ENCODE results near the gene SORCS3. TPM values are rescaled to one million over a fixed set of nuclear protein-coding genes. Genes with fewer than 3 reads are reported as not detected.

Gene SORCS3
- total and polyA plus RNA-seq, 2 of the 4 experiments (the other 2 are of a cell fraction), result not detected

DNA sequence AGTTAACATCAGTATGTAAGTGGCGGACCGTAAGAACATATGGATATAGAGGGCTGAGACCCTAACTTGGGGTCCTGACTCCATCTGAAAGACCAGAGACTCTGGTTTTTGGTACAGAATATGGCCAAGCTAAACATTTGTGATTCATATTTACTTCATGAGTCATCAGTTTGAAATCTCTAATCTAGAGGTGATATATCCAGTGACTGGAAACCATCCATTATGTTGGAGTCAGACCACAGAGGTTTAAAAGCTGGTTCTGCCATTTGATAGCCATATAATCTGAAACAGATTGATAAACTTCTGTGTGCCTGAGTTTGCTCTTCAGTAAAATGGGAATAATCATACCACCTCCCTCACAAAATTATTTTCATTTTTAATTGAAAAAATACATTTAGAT is 505.3 kb downstream of the SORCS3 start:
- no peaks in the 10 kb centered on the region for H3K4me1 ChIP-seq (ENCODE audit: control insufficient read depth, insufficient read depth, low read length)
- no peak overlapping the region for H4K8ac ChIP-seq (ENCODE audit: low read depth in 2 of 2, low read length in 2 of 2)
- H3K9me1 ChIP-seq (ENCODE audit: insufficient read depth, low read length), result no peaks in the 10 kb centered on the region
- no peak overlapping the region for H3K4me2 ChIP-seq (ENCODE audit: low read depth, low read length)
- ATAC-seq (ENCODE audit: low read depth), result no peak
- in situ Hi-C loops (cut with MboI; ENCODE audit: low sequenced_read_pairs), result no loop called here
- H3K4me3 ChIP-seq (ENCODE audit: insufficient read depth, low read depth, low read length), result no peak overlapping the region
- H2BK120ac ChIP-seq (ENCODE audit: low read depth, low read length), result no peak overlapping the region
- no peak overlapping the region for H2AFZ ChIP-seq (replicated peaks; ENCODE audit: low read length, poor library complexity)
- no peak overlapping the region for H4K5ac ChIP-seq (ENCODE audit: low read depth, low read length)
- H3K27ac ChIP-seq (ENCODE audit: insufficient read depth, low read length), result no peak overlapping the region
- dilution Hi-C loops (cut with HindIII; ENCODE audit: low sequenced_read_pairs, unreplicated experiment), result no loop called here
- H3K4ac ChIP-seq (ENCODE audit: low read depth, low read length), result no peak overlapping the region
- no peaks in the 10 kb centered on the region for H3K79me1 ChIP-seq (ENCODE audit: low read depth in 1 of 2, low read length in 2 of 2)
- no peak for DNase-seq
- H3K27me3 ChIP-seq (ENCODE audit: control insufficient read depth, insufficient read depth, low read length), result no peaks in the 10 kb centered on the region
- H3K56ac ChIP-seq (ENCODE audit: extremely low read depth, insufficient read depth, low read length), result no peak overlapping the region
- no peak overlapping the region for H3K23ac ChIP-seq (ENCODE audit: low read depth, low read length)
- ChIA-PET CTCF (no interaction called here), POLR2A (ENCODE audit: unreplicated experiment) (no interaction called here)
- intact Hi-C loops (cut with micrococcal nuclease), result no loop called here
- no TSS peak for BruUV-seq (replicated peaks)
- no peaks in the 10 kb centered on the region for H3K36me3 ChIP-seq (ENCODE audit: control insufficient read depth, insufficient read depth, low read length)
- H3K14ac ChIP-seq (replicated peaks; ENCODE audit: low read depth, low read length), result no peak overlapping the region
- H4K20me1 ChIP-seq (ENCODE audit: insufficient read depth, low read length), result no peaks in the 10 kb centered on the region
- peaks cover 7% of the 10 kb centered on the region for H3K9me3 ChIP-seq (ENCODE audit: control insufficient read depth, insufficient read depth, low read length)
- no peak overlapping the region for H2AK5ac ChIP-seq (ENCODE audit: low read depth, low read length)
- TF ChIP-seq POLR2A (IDR thresholded peaks at IDR 0.05; ENCODE audit: low read depth, low read length) (no peak), SMC3 (IDR thresholded peaks at IDR 0.05; ENCODE audit: low read depth, low read length) (no peak), ELK1 (IDR thresholded peaks at IDR 0.05; ENCODE audit: borderline replicate concordance, low read depth, low read length) (no peak), RCOR1 (IDR thresholded peaks at IDR 0.05; ENCODE audit: insufficient replicate concordance, low read length) (no peak), FOS (IDR thresholded peaks at IDR 0.05; ENCODE audit: low read depth, low read length) (no peak), MAFK (IDR thresholded peaks at IDR 0.05; ENCODE audit: low read depth, low read length) (no peak), MXI1 (IDR thresholded peaks at IDR 0.05; ENCODE audit: borderline replicate concordance, low read depth, low read length) (no peak), BHLHE40 (IDR thresholded peaks at IDR 0.05; ENCODE audit: low read depth, low read length) (no peak), MAZ (IDR thresholded peaks at IDR 0.05; ENCODE audit: borderline replicate concordance, low read depth, low read length) (no peak), RAD21 (IDR thresholded peaks at IDR 0.05; ENCODE audit: low read length) (no peak), CHD1 (IDR thresholded peaks at IDR 0.05; ENCODE audit: low read depth, low read length) (no peak), RFX5 (IDR thresholded peaks at IDR 0.05; ENCODE audit: low read depth, low read length) (no peak), NFE2L2 (IDR thresholded peaks at IDR 0.05; ENCODE audit: low read depth, low read length) (no peak), CTCF (conservative IDR thresholded peaks at IDR 0.05; ENCODE audit: low read depth, low read length) (no peak), CEBPB (IDR thresholded peaks at IDR 0.05; ENCODE audit: low read depth, low read length) (no peak)
- TF ChIP-seq, protein P1, sequence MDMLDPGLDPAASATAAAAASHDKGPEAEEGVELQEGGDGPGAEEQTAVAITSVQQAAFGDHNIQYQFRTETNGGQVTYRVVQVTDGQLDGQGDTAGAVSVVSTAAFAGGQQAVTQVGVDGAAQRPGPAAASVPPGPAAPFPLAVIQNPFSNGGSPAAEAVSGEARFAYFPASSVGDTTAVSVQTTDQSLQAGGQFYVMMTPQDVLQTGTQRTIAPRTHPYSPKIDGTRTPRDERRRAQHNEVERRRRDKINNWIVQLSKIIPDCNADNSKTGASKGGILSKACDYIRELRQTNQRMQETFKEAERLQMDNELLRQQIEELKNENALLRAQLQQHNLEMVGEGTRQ (IDR thresholded peaks at IDR 0.05; ENCODE audit: low read depth, low read length), result no peak
- H2AK9ac ChIP-seq (replicated peaks; ENCODE audit: low read depth, low read length, poor library complexity), result no peak overlapping the region
- H2BK20ac ChIP-seq (ENCODE audit: low read depth, low read length), result no peak overlapping the region
- WGBS, 2 experiments (ENCODE audit: extremely low coverage in 2 of 2, insufficient read length in 1 of 2), result 100% methylated on average over 1 of the region's 2 CpGs; no CpG with 5 or more reads in 1 of the 2 experiments
- no peak overlapping the region for H2BK15ac ChIP-seq (ENCODE audit: low read depth, low read length)
- no peak overlapping the region for H4K91ac ChIP-seq (ENCODE audit: insufficient read depth, low read depth, low read length)
- H3K18ac ChIP-seq (ENCODE audit: low read depth, low read length), result no peak overlapping the region
- H3K9ac ChIP-seq (ENCODE audit: low read depth, low read length), result no peak overlapping the region
- H2BK5ac ChIP-seq (ENCODE audit: low read depth, low read length, poor library complexity, severe bottlenecking), result no peak overlapping the region

All from IMR-90 (cell line).